ENCODE results near the gene LAMB2. TPM values are rescaled to one million over a fixed set of nuclear protein-coding genes. Genes with fewer than 3 reads are reported as not detected.

Gene LAMB2
- total RNA-seq, 1 donor from 2014 or later = 75.4 TPM

GRCh38 chr3:49177073-49177472 is 44.2 kb upstream of the LAMB2 start:
- no peaks in the 10 kb centered on the region for H3K9me3 ChIP-seq (ENCODE audit: low read depth)
- DNase-seq (ENCODE audit: low spot score) = no peak
- peak overlapping the region; percentile 76 for H3K27ac Mint-ChIP-seq
- H3K27me3 ChIP-seq = no peaks in the 10 kb centered on the region
- no peak overlapping the region for H2AFZ ChIP-seq (replicated peaks)
- peaks cover 30% of the 10 kb centered on the region for H3K4me1 ChIP-seq
- TF ChIP-seq EZH2 (IDR thresholded peaks at IDR 0.05) (no peak), EZH2phosphoT487 (IDR thresholded peaks at IDR 0.05) (no peak)
- TF ChIP-seq, protein P1, sequence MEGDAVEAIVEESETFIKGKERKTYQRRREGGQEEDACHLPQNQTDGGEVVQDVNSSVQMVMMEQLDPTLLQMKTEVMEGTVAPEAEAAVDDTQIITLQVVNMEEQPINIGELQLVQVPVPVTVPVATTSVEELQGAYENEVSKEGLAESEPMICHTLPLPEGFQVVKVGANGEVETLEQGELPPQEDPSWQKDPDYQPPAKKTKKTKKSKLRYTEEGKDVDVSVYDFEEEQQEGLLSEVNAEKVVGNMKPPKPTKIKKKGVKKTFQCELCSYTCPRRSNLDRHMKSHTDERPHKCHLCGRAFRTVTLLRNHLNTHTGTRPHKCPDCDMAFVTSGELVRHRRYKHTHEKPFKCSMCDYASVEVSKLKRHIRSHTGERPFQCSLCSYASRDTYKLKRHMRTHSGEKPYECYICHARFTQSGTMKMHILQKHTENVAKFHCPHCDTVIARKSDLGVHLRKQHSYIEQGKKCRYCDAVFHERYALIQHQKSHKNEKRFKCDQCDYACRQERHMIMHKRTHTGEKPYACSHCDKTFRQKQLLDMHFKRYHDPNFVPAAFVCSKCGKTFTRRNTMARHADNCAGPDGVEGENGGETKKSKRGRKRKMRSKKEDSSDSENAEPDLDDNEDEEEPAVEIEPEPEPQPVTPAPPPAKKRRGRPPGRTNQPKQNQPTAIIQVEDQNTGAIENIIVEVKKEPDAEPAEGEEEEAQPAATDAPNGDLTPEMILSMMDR (IDR thresholded peaks at IDR 0.05) = no peak
- no peak overlapping the region for H3K9ac ChIP-seq
- H3K27me3 Mint-ChIP-seq (ENCODE audit: insufficient read depth, low read depth) = peaks cover 6% of the 10 kb centered on the region
- H3K4me3 ChIP-seq = no peak overlapping the region
- H3K4me3 Mint-ChIP-seq = no peak overlapping the region
- H4K20me1 ChIP-seq (ENCODE audit: low read depth) = peaks cover 8% of the 10 kb centered on the region
- no peaks in the 10 kb centered on the region for H3K9me3 Mint-ChIP-seq
- no peak overlapping the region for H3K4me2 ChIP-seq
- H3F3A ChIP-seq (ENCODE audit: low read depth) = peaks cover 16% of the 10 kb centered on the region
- no peaks in the 10 kb centered on the region for H3K36me3 ChIP-seq
- peaks cover 27% of the 10 kb centered on the region for H3K79me2 ChIP-seq (ENCODE audit: low read depth)
- peaks cover 34% of the 10 kb centered on the region for H3K36me3 Mint-ChIP-seq
- H3K4me1 Mint-ChIP-seq = peaks cover 63% of the 10 kb centered on the region
- no peak overlapping the region for H3K27ac ChIP-seq

GRCh38 chr3:49175530-49175929 is 42.7 kb upstream of the LAMB2 start:
- Histone ChIP-seq H3K9me3 (ENCODE audit: low read depth) (no peaks in the 10 kb centered on the region), H3K4me1 (peaks cover 31% of the 10 kb centered on the region), H4K20me1 (ENCODE audit: low read depth) (peaks cover 8% of the 10 kb centered on the region), H3K79me2 (ENCODE audit: low read depth) (peaks cover 33% of the 10 kb centered on the region), H3K36me3 (no peaks in the 10 kb centered on the region), H2AFZ (replicated peaks) (no peak overlapping the region), H3K27me3 (no peaks in the 10 kb centered on the region), H3K4me2 (no peak overlapping the region), H3K27ac (no peak overlapping the region), H3K9ac (no peak overlapping the region), H3K4me3 (no peak overlapping the region), H3F3A (ENCODE audit: low read depth) (peaks cover 16% of the 10 kb centered on the region)
- DNase-seq (ENCODE audit: low spot score) = no peak
- Mint-ChIP-seq H3K9me3 (no peaks in the 10 kb centered on the region), H3K36me3 (peaks cover 28% of the 10 kb centered on the region), H3K4me1 (peaks cover 64% of the 10 kb centered on the region), H3K27ac (peak overlapping the region; percentile 97), H3K27me3 (ENCODE audit: insufficient read depth, low read depth) (peaks cover 7% of the 10 kb centered on the region), H3K4me3 (peak overlapping the region; percentile 72)
- TF ChIP-seq EZH2 (IDR thresholded peaks at IDR 0.05) (no peak), EZH2phosphoT487 (IDR thresholded peaks at IDR 0.05) (no peak)
- TF ChIP-seq, protein P1 (IDR thresholded peaks at IDR 0.05) = no peak

DNA sequence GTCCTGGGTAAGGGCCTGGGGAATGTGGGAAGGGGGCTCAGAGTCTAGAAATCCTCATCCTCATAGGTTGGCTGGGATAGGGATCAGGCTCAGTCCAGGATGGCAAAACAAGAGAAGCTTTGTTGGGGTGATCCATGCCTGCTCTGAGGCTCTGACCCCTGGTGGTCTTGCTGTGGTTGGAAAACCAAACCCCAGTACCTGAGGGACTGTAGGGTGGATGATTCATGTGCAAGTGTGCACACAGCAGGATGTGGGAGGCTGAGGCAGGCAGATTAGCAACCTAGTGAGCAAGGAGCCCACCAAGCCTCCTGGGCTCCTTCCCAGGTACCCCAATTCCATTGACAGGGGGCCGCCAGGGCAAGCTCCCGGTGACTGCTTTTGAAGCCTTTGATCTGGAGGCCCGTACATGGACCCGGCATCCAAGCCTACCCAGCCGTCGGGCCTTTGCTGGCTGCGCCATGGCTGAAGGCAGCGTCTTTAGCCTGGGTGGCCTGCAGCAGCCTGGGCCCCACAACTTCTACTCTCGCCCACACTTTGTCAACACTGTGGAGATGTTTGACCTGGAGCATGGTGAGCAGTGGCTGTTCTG is 41.6 kb upstream of the LAMB2 start:
- H3K27me3 Mint-ChIP-seq (ENCODE audit: insufficient read depth, low read depth) = peaks cover 7% of the 10 kb centered on the region
- H3K79me2 ChIP-seq (ENCODE audit: low read depth) = peaks cover 33% of the 10 kb centered on the region
- H3K4me1 ChIP-seq = peaks cover 31% of the 10 kb centered on the region
- H3K4me3 ChIP-seq = peak overlapping the region; percentile 41
- peaks cover 8% of the 10 kb centered on the region for H4K20me1 ChIP-seq (ENCODE audit: low read depth)
- peak overlapping the region; percentile 75 for H3K27ac ChIP-seq
- peak overlapping the region; percentile 88 for H3K4me2 ChIP-seq
- no peak overlapping the region for H3K9ac ChIP-seq
- H3K9me3 ChIP-seq (ENCODE audit: low read depth) = no peaks in the 10 kb centered on the region
- no peaks in the 10 kb centered on the region for H3K9me3 Mint-ChIP-seq
- no peak overlapping the region for H2AFZ ChIP-seq (replicated peaks)
- H3F3A ChIP-seq (ENCODE audit: low read depth) = peaks cover 16% of the 10 kb centered on the region
- peaks cover 71% of the 10 kb centered on the region for H3K4me1 Mint-ChIP-seq
- no peak for DNase-seq (ENCODE audit: low spot score)
- peak overlapping the region; percentile 97 for H3K4me3 Mint-ChIP-seq
- peak overlapping the region; percentile 100 for H3K27ac Mint-ChIP-seq
- no peaks in the 10 kb centered on the region for H3K36me3 ChIP-seq
- TF ChIP-seq EZH2phosphoT487 (IDR thresholded peaks at IDR 0.05) (no peak), EZH2 (IDR thresholded peaks at IDR 0.05) (no peak)
- TF ChIP-seq, protein P1 (IDR thresholded peaks at IDR 0.05) = no peak
- no peaks in the 10 kb centered on the region for H3K27me3 ChIP-seq
- peaks cover 27% of the 10 kb centered on the region for H3K36me3 Mint-ChIP-seq
